Retinal pigment epithelial cell (primary cell): ENCODE results near the gene CACNB1.

ENCODE experiments used
- DNase-seq: peaks from one replicate; pipeline ENCODE4 v3.0.0-alpha.2; 2010; ENCODE audit warnings: low read depth
- H3K4me3 ChIP-seq: 2 replicates; pipeline ENCODE4 v1.5.1; 2011; ENCODE audit warnings: mild to moderate bottlenecking, low read length, control low read depth, moderate library complexity
- TF ChIP-seq, protein P1 (sequence below): conservative IDR thresholded peaks from 2 replicates; pipeline ENCODE4 v1.5.1; 2011; ENCODE audit warnings: low read depth, low read length, control low read depth, inconsistent platforms

CACNB1 gene

DNA sequence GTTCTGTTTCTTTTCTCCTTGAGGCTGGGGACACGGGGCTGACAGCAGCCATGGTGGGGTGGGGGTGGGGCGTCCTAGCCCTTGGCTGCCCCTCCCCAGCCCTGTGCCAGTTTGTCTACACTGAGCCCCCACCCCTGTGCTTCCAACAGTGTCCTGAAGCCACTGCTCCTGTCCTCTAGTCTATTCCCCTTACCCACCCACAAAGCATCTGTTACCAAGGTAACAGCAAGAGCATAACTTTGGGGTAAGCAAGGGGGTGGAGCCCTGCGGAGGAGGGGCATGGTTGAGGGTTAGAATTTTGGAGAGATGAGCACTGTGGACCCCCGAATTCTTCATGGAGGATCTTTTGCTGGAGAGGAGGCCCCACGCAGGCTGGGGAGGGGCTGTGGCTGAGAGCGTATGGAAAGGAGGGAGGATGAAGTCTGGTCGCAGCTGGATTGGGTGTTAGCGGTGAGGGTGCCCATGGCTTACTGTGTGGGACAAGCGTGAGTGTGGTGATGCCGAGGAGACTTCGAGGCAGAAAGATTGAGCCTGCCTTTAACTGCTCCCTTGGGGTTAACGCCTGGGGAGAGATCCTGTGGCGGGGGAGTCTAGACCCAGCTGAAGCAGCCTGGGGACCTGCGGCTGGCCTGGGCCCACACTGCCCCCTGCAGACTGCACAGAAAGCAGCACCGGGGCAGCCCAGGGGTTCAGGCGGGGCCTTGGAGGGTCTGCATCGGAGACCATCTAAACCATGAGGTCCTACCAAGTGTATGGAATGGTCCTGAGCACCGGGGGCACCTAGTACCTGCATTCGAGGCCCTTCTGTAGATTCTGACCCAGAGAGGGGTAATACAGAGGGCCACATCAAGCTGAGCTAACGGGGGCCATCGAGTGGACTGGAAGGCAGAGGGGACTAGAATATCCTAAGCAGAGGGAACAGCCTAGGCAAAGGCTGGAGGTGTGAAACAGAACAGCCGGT lies 34.4 kb upstream of the CACNB1 start:
- no peak overlapping the region for H3K4me3 ChIP-seq
- TF ChIP-seq, protein P1, sequence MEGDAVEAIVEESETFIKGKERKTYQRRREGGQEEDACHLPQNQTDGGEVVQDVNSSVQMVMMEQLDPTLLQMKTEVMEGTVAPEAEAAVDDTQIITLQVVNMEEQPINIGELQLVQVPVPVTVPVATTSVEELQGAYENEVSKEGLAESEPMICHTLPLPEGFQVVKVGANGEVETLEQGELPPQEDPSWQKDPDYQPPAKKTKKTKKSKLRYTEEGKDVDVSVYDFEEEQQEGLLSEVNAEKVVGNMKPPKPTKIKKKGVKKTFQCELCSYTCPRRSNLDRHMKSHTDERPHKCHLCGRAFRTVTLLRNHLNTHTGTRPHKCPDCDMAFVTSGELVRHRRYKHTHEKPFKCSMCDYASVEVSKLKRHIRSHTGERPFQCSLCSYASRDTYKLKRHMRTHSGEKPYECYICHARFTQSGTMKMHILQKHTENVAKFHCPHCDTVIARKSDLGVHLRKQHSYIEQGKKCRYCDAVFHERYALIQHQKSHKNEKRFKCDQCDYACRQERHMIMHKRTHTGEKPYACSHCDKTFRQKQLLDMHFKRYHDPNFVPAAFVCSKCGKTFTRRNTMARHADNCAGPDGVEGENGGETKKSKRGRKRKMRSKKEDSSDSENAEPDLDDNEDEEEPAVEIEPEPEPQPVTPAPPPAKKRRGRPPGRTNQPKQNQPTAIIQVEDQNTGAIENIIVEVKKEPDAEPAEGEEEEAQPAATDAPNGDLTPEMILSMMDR = peak; percentile 83
- no peak for DNase-seq

DNA sequence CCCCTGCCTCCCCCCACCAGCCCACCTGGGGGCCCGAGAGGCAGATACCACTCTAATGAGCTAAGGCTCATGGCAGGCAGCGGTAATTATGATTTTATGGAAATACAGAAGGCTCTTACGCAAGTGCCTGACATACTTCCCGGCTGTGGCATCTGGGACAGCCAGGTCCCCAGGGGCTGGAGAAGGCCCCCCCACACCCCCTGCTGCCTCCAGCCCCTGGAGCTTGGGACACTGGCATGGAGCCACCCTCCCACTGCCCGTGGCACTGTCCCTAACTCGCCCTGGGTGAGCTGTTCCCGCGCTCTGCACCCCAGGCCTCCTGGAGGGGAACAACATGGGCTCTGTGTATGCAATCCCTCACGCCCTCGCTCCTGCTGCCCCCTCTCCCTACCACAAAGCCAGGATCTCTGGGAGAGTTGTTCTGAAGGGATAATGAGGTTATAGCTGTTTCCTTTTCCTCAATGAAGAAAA lies 33.7 kb upstream of the CACNB1 start:
- TF ChIP-seq, protein P1 = no peak
- DNase-seq = no peak
- no peak overlapping the region for H3K4me3 ChIP-seq

DNA sequence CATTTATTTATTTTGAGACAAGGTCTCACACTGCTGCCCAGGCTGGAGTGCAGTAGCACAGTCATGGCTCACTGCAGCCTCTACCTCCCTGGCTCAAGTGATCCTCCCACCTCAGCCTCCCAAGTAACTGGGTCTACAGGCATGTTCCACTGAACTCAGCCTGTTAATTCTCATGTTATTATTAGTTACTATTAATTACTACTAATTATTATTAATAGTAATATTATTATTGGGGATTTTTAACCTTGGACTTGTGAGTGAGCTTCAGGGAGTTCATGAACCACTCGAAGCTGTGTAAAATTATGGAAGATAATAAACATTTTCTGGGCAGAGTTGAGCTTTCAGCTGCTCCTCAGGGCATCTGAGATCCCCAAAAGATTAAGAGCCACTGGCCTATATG lies 32.9 kb upstream of the CACNB1 start:
- TF ChIP-seq, protein P1 = no peak
- H3K4me3 ChIP-seq = no peak overlapping the region
- DNase-seq = no peak

DNA sequence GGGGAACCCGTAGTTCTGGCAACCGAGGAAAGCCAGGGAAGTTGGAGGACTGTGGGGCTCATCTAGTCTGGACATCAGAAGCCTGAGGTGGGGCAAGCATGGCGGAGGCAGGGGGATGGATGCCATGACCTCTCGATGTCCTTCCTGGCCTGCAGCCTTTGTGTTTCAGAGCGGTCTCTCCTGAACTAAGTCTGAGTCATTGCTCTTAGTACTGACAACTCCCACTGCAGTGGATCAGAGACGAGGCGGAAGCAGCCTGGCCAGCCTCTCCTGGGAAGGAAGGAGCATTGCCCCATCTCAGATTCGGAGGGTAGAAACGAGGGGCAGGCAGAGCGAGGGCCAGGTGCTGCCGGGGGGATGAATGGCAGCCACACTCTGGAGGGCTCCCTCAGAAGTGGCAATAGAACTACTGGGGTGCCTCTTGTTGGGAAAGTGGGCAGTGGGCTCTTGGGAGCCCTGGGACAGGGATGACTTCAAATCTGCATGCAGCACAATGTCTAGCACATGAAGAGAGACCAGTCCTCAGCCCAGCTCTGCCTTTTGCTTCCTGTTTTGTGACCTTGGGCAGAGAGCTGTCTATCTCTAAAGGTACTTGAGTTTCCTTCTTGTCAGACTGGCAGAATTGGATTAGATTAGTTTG lies 31.9 kb upstream of the CACNB1 start:
- TF ChIP-seq, protein P1 = no peak
- DNase-seq = no peak
- no peak overlapping the region for H3K4me3 ChIP-seq

DNA sequence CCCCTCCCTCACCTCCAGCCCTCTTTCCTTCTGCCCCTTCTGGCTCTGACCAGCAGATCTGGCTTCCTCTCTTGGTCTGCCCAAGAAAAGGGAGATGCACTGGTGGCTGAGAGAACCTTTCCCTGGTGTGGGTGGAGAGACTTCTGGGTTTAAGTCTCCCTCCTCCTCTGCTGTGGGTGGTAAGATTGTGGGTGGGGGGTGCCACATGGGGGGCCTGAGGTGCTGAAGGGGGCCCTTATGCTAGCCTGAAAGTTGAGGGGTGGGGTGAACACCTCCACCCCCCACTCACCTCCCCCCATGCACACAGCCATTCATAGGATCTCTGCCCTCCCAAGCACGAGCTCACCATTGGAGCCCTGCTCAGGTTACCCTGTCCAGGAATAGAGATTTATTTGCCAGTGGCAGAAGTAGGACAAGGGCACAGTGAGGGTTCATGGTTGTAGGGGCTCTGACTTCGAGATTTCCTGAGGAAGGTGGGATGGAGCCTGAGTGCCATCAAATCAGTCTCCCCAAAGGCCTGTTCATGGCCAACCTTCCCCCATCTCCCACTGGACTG lies 30.0 kb upstream of the CACNB1 start:
- TF ChIP-seq, protein P1 = no peak
- no peak for DNase-seq
- H3K4me3 ChIP-seq = no peak overlapping the region

DNA sequence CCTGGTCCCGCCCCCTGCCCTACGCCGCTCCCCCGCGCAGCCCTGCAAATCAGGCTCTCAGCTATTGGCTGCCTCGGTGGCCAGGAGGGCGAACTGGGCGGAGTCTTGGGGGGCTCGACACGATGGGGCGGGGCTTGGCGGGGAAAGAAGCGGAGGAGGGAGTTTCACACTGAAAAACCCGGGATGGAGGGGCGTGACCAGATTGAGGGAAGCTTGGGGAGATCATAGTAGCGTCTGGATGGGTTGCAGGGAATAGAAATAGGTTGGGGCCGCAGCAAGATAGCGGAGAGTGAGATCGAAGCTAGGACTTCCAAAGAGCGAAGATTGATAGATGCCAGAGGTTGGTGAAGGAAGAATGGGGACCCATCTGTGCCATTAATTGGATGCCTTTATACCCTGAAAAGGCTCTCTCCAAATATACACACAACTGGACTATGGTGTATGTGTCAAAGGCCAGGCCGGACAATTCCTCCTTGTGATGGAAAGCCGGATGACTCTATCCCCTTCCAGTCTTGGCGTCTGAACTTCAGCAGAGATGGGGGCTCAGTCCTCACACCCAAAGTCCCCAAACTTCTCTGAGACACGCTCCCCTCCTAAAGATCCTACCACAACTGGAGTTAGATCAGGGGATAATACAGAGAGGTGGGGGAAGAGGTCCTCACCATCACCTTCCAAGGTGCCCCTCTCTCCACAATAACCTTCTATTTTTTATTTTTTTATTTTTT lies 28.7 kb upstream of the CACNB1 start:
- H3K4me3 ChIP-seq = peak overlapping the region; percentile 35
- DNase-seq = no peak
- TF ChIP-seq, protein P1 = no peak
